ENCODE measurements around the gene ZNF415.
"Not testable (repeated sequence)": the region's sequence is repeated elsewhere in the genome, so short reads cannot be mapped to it uniquely, and the experiment has no call there.

The ZNF415 gene

DNA sequence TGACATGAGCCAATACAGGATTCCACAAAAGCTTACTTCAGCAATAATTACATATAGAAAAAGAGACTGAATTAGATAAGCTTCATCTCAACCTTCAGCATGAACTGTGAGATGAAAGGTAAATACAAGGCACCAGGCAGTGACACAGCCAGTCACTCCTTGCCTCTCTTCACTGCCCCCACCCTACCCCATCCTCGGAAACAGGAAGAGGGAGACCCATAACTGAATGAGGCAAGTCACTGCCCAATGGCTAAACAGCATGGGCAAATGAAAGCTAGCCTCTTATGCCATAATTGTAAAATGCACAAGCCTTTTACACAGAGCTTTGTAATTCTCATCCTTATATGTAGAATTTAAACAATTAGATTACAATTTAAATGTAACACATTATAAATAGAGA, 31.2 kb downstream of the ZNF415 start:
- DNase-seq: no peak
- H3K36me3 ChIP-seq: no peaks in the 10 kb centered on the region
- H3K9me3 ChIP-seq: no peaks in the 10 kb centered on the region
- H3K4me1 ChIP-seq: no peaks in the 10 kb centered on the region
- H3K4me3 ChIP-seq (ENCODE audit: low read depth, low read length): no peak overlapping the region
- TF ChIP-seq, protein P1, sequence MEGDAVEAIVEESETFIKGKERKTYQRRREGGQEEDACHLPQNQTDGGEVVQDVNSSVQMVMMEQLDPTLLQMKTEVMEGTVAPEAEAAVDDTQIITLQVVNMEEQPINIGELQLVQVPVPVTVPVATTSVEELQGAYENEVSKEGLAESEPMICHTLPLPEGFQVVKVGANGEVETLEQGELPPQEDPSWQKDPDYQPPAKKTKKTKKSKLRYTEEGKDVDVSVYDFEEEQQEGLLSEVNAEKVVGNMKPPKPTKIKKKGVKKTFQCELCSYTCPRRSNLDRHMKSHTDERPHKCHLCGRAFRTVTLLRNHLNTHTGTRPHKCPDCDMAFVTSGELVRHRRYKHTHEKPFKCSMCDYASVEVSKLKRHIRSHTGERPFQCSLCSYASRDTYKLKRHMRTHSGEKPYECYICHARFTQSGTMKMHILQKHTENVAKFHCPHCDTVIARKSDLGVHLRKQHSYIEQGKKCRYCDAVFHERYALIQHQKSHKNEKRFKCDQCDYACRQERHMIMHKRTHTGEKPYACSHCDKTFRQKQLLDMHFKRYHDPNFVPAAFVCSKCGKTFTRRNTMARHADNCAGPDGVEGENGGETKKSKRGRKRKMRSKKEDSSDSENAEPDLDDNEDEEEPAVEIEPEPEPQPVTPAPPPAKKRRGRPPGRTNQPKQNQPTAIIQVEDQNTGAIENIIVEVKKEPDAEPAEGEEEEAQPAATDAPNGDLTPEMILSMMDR (IDR thresholded peaks at IDR 0.05; ENCODE audit: low read depth, low read length): no peak
- no peaks in the 10 kb centered on the region for H3K27me3 ChIP-seq

DNA sequence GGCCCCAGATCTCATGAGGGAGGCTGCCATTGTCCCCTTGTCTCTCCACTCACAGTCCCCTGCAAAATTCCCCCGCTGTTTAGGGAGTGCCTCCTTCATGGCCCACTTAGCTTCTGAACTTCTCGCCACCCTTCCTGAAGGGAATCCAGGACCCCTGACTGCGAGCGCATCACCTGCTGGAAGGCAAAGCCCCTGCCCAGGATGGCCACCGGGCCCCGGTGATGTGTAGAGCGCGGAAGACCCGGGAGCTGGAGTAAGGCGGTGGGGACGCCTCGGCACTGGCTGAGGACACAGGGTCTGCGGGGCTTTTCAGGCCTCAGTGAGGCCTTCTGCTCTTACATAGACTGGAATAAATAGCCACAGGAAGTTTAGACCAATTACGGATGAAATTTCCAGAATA, 34.1 kb downstream of the ZNF415 start:
- not testable (repeated sequence) for H3K9me3 ChIP-seq; H3K4me3 ChIP-seq (ENCODE audit: low read depth, low read length); H3K36me3 ChIP-seq; H3K4me1 ChIP-seq; DNase-seq; H3K27me3 ChIP-seq

DNA sequence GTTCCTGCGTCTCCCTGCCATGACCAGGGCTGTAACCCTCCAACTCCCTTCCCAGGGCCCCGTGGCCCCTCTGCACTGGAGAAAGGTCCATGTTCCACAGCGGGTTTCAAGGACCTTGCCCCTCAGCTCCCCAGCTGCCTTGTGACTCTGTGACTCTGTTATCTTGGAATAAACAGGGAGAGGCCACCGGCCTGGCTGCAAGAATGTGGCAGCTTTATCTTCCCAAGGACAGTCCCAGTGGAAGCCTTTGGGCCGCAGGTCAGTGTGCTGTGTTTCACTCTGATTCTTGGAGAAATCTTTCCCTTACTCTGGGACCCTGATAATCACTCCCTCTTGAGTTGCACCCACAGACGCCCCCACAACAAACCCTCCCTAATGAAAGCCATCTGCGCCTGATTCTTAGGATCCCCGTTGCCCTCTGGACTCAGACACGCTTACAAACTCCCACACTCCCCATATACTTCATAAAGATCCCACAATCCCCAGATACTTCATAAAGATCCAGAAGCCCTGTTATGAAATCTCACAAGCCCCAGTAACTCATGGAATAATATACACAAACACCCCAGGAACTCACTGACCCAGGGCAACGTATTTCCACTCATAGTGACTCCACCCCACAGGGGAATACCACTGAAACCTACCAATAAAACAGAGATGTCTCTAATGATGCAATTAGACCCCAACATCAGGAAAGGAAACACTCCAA, 35.6 kb downstream of the ZNF415 start:
- not testable (repeated sequence) for H3K4me1 ChIP-seq; H3K9me3 ChIP-seq; DNase-seq; H3K4me3 ChIP-seq (ENCODE audit: low read depth, low read length); H3K36me3 ChIP-seq; H3K27me3 ChIP-seq

DNA sequence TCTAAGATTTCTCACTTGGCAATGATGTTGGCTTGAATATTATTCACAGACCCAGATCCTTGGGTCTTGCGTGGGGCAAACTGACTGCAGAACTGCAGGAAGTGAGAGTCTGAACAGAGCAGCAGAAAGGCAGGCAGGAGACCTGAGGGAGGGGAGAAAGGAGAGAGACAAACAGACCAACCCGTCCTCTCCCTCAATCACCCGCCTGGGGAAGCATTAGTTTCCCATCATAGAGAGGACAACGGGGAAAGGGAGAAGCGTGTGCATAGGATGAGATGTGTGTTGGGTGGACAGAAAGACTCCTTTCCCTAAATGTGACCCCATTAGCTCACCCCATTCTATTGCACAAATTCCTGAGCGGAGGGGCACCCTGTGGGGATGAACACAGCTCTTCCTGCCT, 36.1 kb downstream of the ZNF415 start:
- H3K27me3 ChIP-seq; H3K4me3 ChIP-seq (ENCODE audit: low read depth, low read length); H3K4me1 ChIP-seq; H3K36me3 ChIP-seq; DNase-seq; H3K9me3 ChIP-seq: not testable (repeated sequence)

DNA sequence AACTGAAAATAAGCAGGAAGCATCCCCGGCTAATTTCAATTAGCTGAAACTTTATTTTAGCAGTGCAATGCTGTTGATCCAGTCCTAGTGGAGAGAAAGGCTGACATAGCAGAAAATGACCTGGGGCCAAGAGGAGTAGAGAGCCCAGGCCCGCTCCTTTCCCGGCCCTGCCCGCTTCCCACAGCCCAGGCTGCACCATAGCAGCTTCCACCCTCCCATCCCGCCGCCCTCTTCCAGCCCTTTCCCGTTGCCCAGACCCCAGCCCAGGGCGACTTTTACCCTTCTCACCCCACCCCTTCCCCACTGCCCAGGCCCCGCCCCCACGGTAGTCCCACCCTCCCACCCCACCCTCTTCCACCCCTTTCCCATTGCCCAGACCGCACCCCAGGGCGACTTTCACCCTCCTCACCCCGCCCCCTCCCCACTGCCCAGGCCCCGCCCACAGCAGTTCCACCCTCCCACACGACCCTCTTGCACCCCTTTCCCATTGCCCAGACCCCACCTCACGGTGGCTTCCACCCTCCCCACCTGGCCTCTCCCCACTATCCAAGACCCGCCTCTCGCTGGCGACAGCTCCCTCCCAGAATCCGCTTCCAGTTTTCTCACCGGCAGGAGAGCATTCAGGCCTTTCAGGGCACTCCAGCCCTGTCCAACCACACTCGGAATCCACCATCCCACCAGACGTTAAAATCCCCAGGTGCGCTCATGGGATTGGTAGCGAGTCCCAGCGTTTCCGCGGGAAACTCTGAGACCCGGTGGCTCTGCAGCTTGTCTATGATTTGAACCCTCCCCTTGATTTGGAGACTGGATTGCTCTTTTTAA, 37.7 kb downstream of the ZNF415 start:
- no peaks in the 10 kb centered on the region for H3K9me3 ChIP-seq
- DNase-seq: no peak
- TF ChIP-seq, protein P1 (IDR thresholded peaks at IDR 0.05; ENCODE audit: low read depth, low read length): no peak
- no peaks in the 10 kb centered on the region for H3K4me1 ChIP-seq
- H3K27me3 ChIP-seq: no peaks in the 10 kb centered on the region
- H3K36me3 ChIP-seq: peaks cover 3% of the 10 kb centered on the region; the same call in 1 of the 2 replicates
- no peak overlapping the region for H3K4me3 ChIP-seq (ENCODE audit: low read depth, low read length)

DNA sequence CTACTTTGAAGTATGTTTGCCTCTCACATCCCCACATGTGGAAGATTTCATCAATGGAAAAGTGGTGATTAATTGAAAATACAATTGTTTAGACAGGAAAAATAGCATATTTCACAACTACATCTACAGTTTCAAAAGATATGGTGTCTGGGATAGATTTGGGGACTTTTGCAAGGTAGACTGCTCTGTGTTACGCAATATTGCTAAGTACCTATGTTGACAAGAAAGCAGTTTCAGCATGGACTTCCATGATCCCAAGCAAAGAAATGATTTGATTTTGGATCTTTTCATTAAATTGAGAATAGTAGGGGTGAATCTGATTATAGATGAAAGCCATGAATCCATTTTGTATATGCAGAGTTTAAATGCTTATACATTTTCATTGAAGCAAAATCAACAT, 40.0 kb downstream of the ZNF415 start:
- TF ChIP-seq, protein P1 (IDR thresholded peaks at IDR 0.05; ENCODE audit: low read depth, low read length): no peak
- DNase-seq: no peak
- H3K4me1 ChIP-seq: no peaks in the 10 kb centered on the region
- peaks cover 3% of the 10 kb centered on the region; the same call in 1 of the 2 replicates for H3K36me3 ChIP-seq
- no peak overlapping the region for H3K4me3 ChIP-seq (ENCODE audit: low read depth, low read length)
- no peaks in the 10 kb centered on the region for H3K9me3 ChIP-seq
- H3K27me3 ChIP-seq: no peaks in the 10 kb centered on the region

DNA sequence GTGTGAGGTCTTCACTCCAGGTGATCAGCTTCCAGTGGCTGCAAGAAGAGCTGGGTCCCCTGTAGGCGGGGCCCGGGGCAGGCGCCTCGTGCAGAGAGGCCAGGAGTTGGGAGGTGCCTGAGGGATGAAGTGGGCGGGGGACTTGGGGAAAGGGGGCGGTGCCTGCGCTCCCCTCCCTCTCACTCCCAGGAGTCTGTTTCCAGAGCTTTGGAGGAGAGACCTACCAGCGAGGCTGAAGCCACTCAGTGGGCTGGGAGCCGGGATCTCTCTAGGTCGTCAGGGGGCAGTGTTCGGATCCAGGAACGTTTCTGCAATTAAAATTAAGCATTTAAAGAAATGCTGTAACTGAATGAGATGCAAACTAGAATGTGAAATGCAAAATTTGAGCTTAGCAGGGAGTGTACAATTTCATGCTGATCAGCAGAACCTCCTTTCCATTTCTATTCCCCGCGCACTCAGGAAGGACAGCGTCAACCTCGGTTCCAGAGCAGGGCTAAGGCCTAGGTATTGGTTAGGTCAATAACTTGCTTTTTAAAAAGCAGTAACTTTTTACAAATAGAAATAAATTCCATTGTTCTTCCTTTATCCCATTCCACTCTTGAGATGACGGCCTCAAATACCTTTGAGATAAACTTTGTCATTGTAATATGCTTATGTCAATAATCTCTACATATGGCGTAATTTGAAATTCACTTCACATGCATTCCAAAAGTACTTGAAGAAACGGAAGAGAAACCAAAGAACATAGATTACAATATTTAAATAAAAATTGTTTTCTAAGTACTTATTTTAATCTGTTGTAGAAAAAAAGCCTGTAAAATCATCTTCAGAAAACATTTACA, 41.1 kb downstream of the ZNF415 start:
- TF ChIP-seq, protein P1 (IDR thresholded peaks at IDR 0.05; ENCODE audit: low read depth, low read length): no peak
- Histone ChIP-seq H3K36me3 (peaks cover 3% of the 10 kb centered on the region; the same call in 1 of the 2 replicates), H3K9me3 (no peaks in the 10 kb centered on the region), H3K4me3 (ENCODE audit: low read depth, low read length) (no peak overlapping the region), H3K4me1 (no peaks in the 10 kb centered on the region), H3K27me3 (no peaks in the 10 kb centered on the region)
- no peak for DNase-seq

Measured in BE2C (cell line).